Bone marrow (tissue), 2 donors: ENCODE data around the gene NAA15.
"Not testable (repeated sequence)": the region's sequence is repeated elsewhere in the genome, so short reads cannot be mapped to it uniquely, and the experiment has no call there.

ENCODE experiments used
- DNase-seq, 2 donors: peaks; one replicate each; lab custom pipeline; 2025; lab: John Stamatoyannopoulos, UW

NAA15 gene

GRCh38 chr4:139301113-139301820 lies at the start of gene NAA15:
NAA15 (plus strand) TSS chr4:139301505; CDS start chr4:139301778, 273 bp downstream.
- DNase-seq = peak; percentile 85 to 95

- DNase-seq = no peak
Observed at GRCh38 chr4:139253046-139253445, 48.3 kb upstream of the NAA15 start.

GRCh38 chr4:139253713-139254112 lies 47.6 kb upstream of the NAA15 start:
- DNase-seq = no peak

- DNase-seq = not testable (repeated sequence)
Observed at GRCh38 chr4:139255581-139255980, 45.7 kb upstream of the NAA15 start.

GRCh38 chr4:139256349-139256748 lies 45.0 kb upstream of the NAA15 start:
- DNase-seq = no peak

- DNase-seq = no peak
Observed at GRCh38 chr4:139265654-139266053, 35.7 kb upstream of the NAA15 start.

GRCh38 chr4:139266208-139266582 lies 35.1 kb upstream of the NAA15 start:
- DNase-seq = no peak

GRCh38 chr4:139266583-139267257 lies 34.6 kb upstream of the NAA15 start:
- DNase-seq = peak; percentile 15 to 70

GRCh38 chr4:139267301-139267700 lies 34.0 kb upstream of the NAA15 start:
- DNase-seq = no peak

- DNase-seq = no peak
Observed at GRCh38 chr4:139273835-139274234, 27.5 kb upstream of the NAA15 start.

- DNase-seq = no peak
Observed at GRCh38 chr4:139274790-139275189, 26.5 kb upstream of the NAA15 start.

GRCh38 chr4:139275281-139275735 lies 26.0 kb upstream of the NAA15 start:
- no peak for DNase-seq

- no peak for DNase-seq
Observed at GRCh38 chr4:139278485-139278884, 22.8 kb upstream of the NAA15 start.

- peak in 1 of 2 donors; percentile 3 for DNase-seq
Observed at GRCh38 chr4:139278912-139279759, 22.2 kb upstream of the NAA15 start.

- DNase-seq = peak in 1 of 2 donors; percentile 9
Observed at GRCh38 chr4:139279760-139280620, 21.3 kb upstream of the NAA15 start, which contains the start of gene MGARP. MGARP (minus strand) TSS chr4:139280225; CDS start chr4:139280158, 67 bp downstream.

- no peak for DNase-seq
Observed at GRCh38 chr4:139282065-139282720, 19.1 kb upstream of the NAA15 start.

GRCh38 chr4:139282721-139283075 lies 18.6 kb upstream of the NAA15 start:
- DNase-seq = no peak

GRCh38 chr4:139286186-139286698 lies 15.1 kb upstream of the NAA15 start:
- DNase-seq = no peak

GRCh38 chr4:139295206-139295941 lies 5.9 kb upstream of the NAA15 start:
- DNase-seq = peak; percentile 94 to 98

GRCh38 chr4:139295942-139296299 lies 5.4 kb upstream of the NAA15 start:
- DNase-seq = no peak
